BLaER1 treated with 17β-estradiol and CSF1 and Interleukin-3, amounts not matched to agents 10 nM and 100 nM (cell line): ENCODE data around the gene CD74.

Experiments used
- H3K27ac ChIP-seq, 11 experiments: shearing (Covaris generic); formaldehyde crosslinking; 2 replicates each; pipeline ENCODE4 v1.8.1; 2022
- H3K27me3 ChIP-seq, 11 experiments: shearing (Covaris generic); formaldehyde crosslinking; 2 replicates each; pipeline ENCODE4 v1.8.1; 2022
- H3K36me3 ChIP-seq, 11 experiments: shearing (Covaris generic); formaldehyde crosslinking; 2 replicates each; pipeline ENCODE4 v1.8.1; 2022
- H3K4me1 ChIP-seq, 10 experiments: shearing (Covaris generic); formaldehyde crosslinking; 2 replicates each; pipeline ENCODE4 v1.8.1; 2022
- H3K4me2 ChIP-seq, 11 experiments: shearing (Covaris generic); formaldehyde crosslinking; 2 replicates each; pipeline ENCODE4 v1.8.1; 2022
- H3K4me3 ChIP-seq, 10 experiments: shearing (Covaris generic); formaldehyde crosslinking; 2 replicates each; pipeline ENCODE4 v1.8.1; 2022
- H3K9ac ChIP-seq, 11 experiments: shearing (Covaris generic); formaldehyde crosslinking; 2 replicates each; pipeline ENCODE4 v1.8.1; 2022
- H3K9me3 ChIP-seq, 11 experiments: shearing (Covaris generic); formaldehyde crosslinking; replicated peaks in 1 of 11; 2 replicates each; pipeline ENCODE4 v1.8.1; 2022
- H4K20me1 ChIP-seq, 11 experiments: shearing (Covaris generic); formaldehyde crosslinking; 2 replicates each; pipeline ENCODE4 v1.8.1; 2022
- Cebpa-rat ChIP-seq, 11 experiments: shearing (Covaris generic); IDR thresholded peaks; 2 replicates each; pipeline ENCODE4 v1.8.1; 2022

CD74 gene

GRCh38 chr5:150392680-150393079 is 20.0 kb downstream of the CD74 start:
- TF ChIP-seq Cebpa-rat (IDR thresholded peaks at IDR 0.05): no peak
- Histone ChIP-seq H4K20me1 (peaks cover 0 to 88% (median 38%) of the 10 kb centered on the region in 11 experiments; a peak in 16 of 22 replicates), H3K4me1 (peaks cover 0 to 25% (median 8%) of the 10 kb centered on the region in 10 experiments; a peak in 12 of 20 replicates), H3K9ac (no peak overlapping the region), H3K36me3 (peaks cover 97 to 100% (median 99%) of the 10 kb centered on the region in 11 experiments), H3K9me3 (no peaks in the 10 kb centered on the region), H3K4me2 (no peak overlapping the region), H3K4me3 (no peak overlapping the region), H3K27me3 (no peaks in the 10 kb centered on the region), H3K27ac (no peak overlapping the region; a peak in 1 of 22 replicates)

GRCh38 chr5:150391986-150392385 is 20.7 kb downstream of the CD74 start:
- TF ChIP-seq Cebpa-rat (IDR thresholded peaks at IDR 0.05): no peak
- peaks cover 97 to 100% (median 99%) of the 10 kb centered on the region in 11 experiments for H3K36me3 ChIP-seq
- H3K4me2 ChIP-seq: no peak overlapping the region
- H3K9ac ChIP-seq: 0 out of 22 replicates have a peak overlapping the region, but pooled peaks of 1 of the 11 experiments have one; percentile 9
- peaks cover 0 to 88% (median 37%) of the 10 kb centered on the region in 11 experiments; a peak in 16 of 22 replicates for H4K20me1 ChIP-seq
- no peaks in the 10 kb centered on the region for H3K27me3 ChIP-seq
- peaks cover 0 to 25% (median 8%) of the 10 kb centered on the region in 10 experiments; a peak in 10 of 20 replicates for H3K4me1 ChIP-seq
- H3K9me3 ChIP-seq: no peaks in the 10 kb centered on the region
- no peak overlapping the region for H3K4me3 ChIP-seq
- H3K27ac ChIP-seq: no peak overlapping the region

GRCh38 chr5:150391064-150391834 is 21.5 kb downstream of the CD74 start:
- TF ChIP-seq Cebpa-rat (IDR thresholded peaks at IDR 0.05): no peak
- H3K4me1 ChIP-seq: peaks cover 0 to 31% (median 14%) of the 10 kb centered on the region in 10 experiments; a peak in 14 of 20 replicates
- H4K20me1 ChIP-seq: peaks cover 0 to 90% (median 32%) of the 10 kb centered on the region in 11 experiments; a peak in 15 of 22 replicates
- peak overlapping the region in 1 of 11 experiments; percentile 9; a peak in 1 of 22 replicates for H3K9ac ChIP-seq
- H3K4me3 ChIP-seq: no peak overlapping the region
- H3K9me3 ChIP-seq: no peaks in the 10 kb centered on the region
- no peaks in the 10 kb centered on the region for H3K27me3 ChIP-seq
- no peak overlapping the region for H3K4me2 ChIP-seq
- H3K36me3 ChIP-seq: peaks cover 97 to 100% (median 99%) of the 10 kb centered on the region in 11 experiments
- H3K27ac ChIP-seq: no peak overlapping the region

- TF ChIP-seq Cebpa-rat (IDR thresholded peaks at IDR 0.05): no peak
- peaks cover 0 to 90% (median 39%) of the 10 kb centered on the region in 11 experiments; a peak in 17 of 22 replicates for H4K20me1 ChIP-seq
These were observed 23.0 kb downstream of the CD74 start for GRCh38 chr5:150389531-150390266.

GRCh38 chr5:150386024-150386855 is 26.5 kb downstream of the CD74 start:
- no peak for TF ChIP-seq Cebpa-rat (IDR thresholded peaks at IDR 0.05)
- Histone ChIP-seq H4K20me1 (peaks cover 0 to 91% (median 53%) of the 10 kb centered on the region in 11 experiments; a peak in 17 of 22 replicates), H3K4me1 (peaks cover 13 to 52% (median 47%) of the 10 kb centered on the region in 10 experiments), H3K4me3 (no peak overlapping the region), H3K27ac (peak overlapping the region in 2 of 11 experiments; percentile 12 to 13; a peak in 1 of 22 replicates), H3K9me3 (no peaks in the 10 kb centered on the region), H3K9ac (peak overlapping the region in 8 of 11 experiments; percentile 6 to 59 (median 30); a peak in 8 of 22 replicates), H3K36me3 (peaks cover 96 to 100% (median 99%) of the 10 kb centered on the region in 11 experiments), H3K27me3 (no peaks in the 10 kb centered on the region), H3K4me2 (peak overlapping the region in 5 of 11 experiments; percentile 10 to 84 (median 69); a peak in 6 of 22 replicates)

More at GRCh38 chr5:150389531-150390266, 23.0 kb downstream of the CD74 start:
- Histone ChIP-seq H3K4me3 (no peak overlapping the region), H3K9ac (no peak overlapping the region), H3K4me1 (peaks cover 0 to 40% (median 27%) of the 10 kb centered on the region in 10 experiments; a peak in 17 of 20 replicates), H3K4me2 (no peak overlapping the region), H3K27me3 (no peaks in the 10 kb centered on the region), H3K9me3 (no peaks in the 10 kb centered on the region), H3K36me3 (peaks cover 96 to 100% (median 99%) of the 10 kb centered on the region in 11 experiments), H3K27ac (no peak overlapping the region)

GRCh38 chr5:150384701-150385100 is 28.0 kb downstream of the CD74 start:
- H3K27ac ChIP-seq: peak overlapping the region in 7 of 11 experiments; percentile 3 to 49 (median 38); a peak in 8 of 22 replicates

GRCh38 chr5:150377964-150378694 is 34.6 kb downstream of the CD74 start:
- Histone ChIP-seq H3K27me3 (no peaks in the 10 kb centered on the region), H3K36me3 (peaks cover 99 to 100% (median 100%) of the 10 kb centered on the region in 11 experiments), H4K20me1 (peaks cover 0 to 87% (median 32%) of the 10 kb centered on the region in 11 experiments; a peak in 18 of 22 replicates), H3K4me2 (no peak overlapping the region), H3K4me1 (peaks cover 0 to 13% (median 10%) of the 10 kb centered on the region in 10 experiments; a peak in 16 of 20 replicates), H3K9ac (0 out of 22 replicates have a peak overlapping the region, but pooled peaks of 1 of the 11 experiments have one; percentile 8), H3K9me3 (no peaks in the 10 kb centered on the region), H3K27ac (no peak overlapping the region), H3K4me3 (no peak overlapping the region)
- TF ChIP-seq Cebpa-rat (IDR thresholded peaks at IDR 0.05): no peak

More at GRCh38 chr5:150384701-150385100, 28.0 kb downstream of the CD74 start:
- Histone ChIP-seq H3K9ac (peak overlapping the region in 9 of 11 experiments; percentile 2 to 67 (median 47); a peak in 15 of 22 replicates), H3K27me3 (no peaks in the 10 kb centered on the region), H4K20me1 (peaks cover 0 to 96% (median 54%) of the 10 kb centered on the region in 11 experiments; a peak in 17 of 22 replicates), H3K4me2 (peak overlapping the region in 10 of 11 experiments; percentile 28 to 85 (median 71); a peak in 18 of 22 replicates), H3K4me3 (peak overlapping the region in 1 of 10 experiments; percentile 24; a peak in 1 of 20 replicates), H3K9me3 (no peaks in the 10 kb centered on the region), H3K36me3 (peaks cover 97 to 100% (median 99%) of the 10 kb centered on the region in 11 experiments), H3K4me1 (peaks cover 13 to 51% (median 47%) of the 10 kb centered on the region in 10 experiments)
- TF ChIP-seq Cebpa-rat (IDR thresholded peaks at IDR 0.05): no peak
